ENCODE data around the gene HOXC9. TPM values are rescaled to one million over a fixed set of nuclear protein-coding genes. Genes with fewer than 3 reads are reported as not detected.

HOXC9 gene
- 0.22 TPM in 1 of 2 replicates, not detected in the other for total RNA-seq

DNA sequence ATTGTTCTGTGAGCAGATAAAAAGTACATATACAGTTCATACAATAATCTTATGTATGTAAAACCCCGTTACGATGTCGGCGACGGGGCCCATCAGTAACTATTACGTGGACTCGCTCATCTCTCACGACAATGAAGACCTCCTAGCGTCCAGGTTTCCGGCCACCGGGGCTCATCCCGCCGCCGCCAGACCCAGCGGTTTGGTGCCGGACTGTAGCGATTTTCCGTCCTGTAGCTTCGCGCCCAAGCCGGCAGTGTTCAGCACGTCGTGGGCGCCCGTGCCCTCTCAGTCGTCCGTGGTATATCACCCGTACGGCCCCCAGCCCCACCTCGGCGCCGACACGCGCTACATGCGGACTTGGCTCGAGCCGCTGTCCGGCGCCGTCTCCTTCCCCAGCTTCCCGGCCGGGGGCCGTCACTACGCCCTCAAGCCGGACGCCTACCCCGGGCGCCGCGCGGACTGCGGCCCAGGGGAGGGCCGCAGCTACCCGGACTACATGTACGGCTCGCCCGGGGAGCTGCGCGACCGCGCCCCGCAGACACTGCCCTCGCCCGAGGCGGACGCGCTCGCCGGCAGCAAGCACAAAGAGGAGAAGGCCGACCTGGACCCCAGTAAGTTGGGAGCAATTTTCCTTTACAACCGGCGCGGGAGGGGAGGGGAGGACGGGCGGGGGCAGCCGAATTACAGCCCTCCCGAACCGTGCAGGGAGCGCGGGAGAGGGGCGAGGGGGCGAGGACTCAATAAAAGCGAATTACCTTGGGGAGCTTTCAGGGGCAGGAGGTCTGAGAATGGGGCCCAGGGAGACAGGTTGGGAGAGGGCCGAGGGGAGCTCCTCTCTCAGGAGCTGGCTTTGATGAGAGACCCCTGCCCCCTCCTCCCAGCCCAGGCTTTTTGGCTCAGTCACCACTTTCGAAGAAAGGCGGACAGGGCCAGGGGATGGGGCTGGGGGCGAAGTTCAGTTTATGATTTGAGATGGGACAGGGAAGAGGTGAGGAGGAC is at the start of gene HOXC9:
Gene HOXC9, plus strand, starts transcription at position 46 of the 999 bp plus-strand sequence. Its CDS starts 28 bp downstream, at position 74.

DNA sequence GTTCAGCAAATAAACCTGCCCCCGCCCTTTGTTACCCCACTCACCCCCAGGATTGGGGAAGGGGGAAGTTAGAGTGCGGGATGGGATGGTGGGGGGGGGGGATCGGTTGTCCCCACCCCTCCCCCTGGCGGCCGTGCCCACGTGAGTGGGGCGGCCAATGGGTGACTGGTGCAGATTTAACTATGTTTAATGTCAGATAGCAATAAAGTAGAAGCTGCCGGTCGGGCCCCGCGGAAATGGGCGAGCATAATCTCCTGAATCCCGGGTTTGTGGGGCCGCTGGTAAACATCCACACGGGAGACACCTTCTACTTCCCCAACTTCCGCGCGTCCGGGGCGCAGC is 45.3 kb upstream of the HOXC9 start, which contains the start of gene HOXC12:
Gene HOXC12, plus strand, starts transcription at position 210 of the 342 bp plus-strand sequence. Its CDS starts 27 bp downstream, at position 237.

DNA sequence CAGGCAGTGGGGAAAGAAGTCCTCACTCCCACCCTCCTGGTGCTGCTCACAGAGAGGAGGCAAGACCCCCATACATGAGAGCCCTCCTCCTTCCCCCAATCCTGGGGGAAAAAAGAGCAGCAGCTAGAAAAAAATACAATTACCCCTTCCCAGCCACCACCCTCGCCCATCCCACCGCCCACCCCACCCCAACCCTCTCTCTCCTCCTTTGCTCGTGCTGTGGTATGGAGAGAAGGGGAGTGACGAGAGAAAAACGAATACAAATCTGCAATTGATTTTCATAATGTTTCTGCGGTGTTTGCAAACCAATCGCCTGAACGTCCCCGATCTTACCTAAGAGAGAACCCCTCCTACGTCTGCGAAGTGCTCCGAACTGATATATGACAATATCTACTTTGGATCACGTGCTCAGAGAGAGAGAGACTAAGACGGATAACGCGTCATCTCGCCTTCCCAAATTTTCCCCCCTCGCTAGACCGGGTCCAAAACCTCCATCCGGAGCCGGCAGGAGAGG is 27.2 kb upstream of the HOXC9 start, which contains the start of gene HOXC11:
Gene HOXC11, plus strand, starts transcription at position 405 of the 514 bp plus-strand sequence. CDS start 116 bp downstream, outside the sequence.

DNA sequence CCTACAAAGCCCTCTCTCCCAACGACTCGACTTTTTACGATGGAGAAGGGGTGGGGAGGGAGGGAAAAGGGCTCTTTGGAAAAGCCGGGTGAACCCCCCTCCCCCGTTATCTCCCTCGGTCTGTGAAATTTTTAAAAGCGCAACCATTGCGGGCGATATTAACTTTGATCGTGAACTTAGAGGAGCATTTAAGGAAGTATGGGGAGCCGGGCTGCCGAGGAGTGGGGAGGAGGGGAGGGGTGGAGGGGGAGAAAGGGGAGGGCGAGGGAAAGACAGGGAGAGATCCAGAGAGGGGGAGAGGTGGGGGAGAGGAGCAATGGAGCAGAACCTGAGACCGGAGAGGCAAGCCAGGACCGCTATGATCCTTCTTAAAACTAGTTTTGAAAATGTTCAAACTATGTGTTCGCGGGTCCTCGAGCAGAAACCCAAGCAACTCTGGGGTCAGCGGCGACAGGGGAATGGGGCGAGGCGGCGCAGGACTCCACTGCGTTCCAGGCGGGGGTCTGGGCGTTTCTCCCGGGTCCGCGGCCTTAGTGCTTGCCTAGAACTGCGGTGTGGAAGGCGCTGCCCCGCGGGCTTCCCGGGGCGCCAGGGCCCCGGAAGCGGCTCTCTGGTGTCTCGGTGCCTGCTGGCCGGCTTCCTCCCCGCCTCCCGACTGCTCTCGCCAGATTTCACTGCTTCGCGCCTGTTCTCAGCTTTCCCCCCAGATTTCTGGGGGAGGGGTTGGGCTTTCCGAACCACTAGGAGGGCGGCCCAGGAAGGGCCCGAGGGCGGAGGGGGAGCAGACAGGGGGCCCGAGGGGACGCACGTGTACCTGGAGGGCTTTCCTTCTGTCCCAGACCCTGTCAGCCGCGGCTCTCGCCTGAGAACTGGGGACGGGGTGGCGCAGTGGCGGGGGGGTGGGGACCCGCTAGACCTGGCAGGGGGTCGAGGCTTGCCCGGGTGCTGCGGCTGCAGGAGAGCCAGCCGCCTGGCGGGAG is 25.6 kb upstream of the HOXC9 start, which contains the start of gene HOTAIR:
Gene HOTAIR, minus strand, starts transcription at position 871 of the 980 bp plus-strand sequence.

DNA sequence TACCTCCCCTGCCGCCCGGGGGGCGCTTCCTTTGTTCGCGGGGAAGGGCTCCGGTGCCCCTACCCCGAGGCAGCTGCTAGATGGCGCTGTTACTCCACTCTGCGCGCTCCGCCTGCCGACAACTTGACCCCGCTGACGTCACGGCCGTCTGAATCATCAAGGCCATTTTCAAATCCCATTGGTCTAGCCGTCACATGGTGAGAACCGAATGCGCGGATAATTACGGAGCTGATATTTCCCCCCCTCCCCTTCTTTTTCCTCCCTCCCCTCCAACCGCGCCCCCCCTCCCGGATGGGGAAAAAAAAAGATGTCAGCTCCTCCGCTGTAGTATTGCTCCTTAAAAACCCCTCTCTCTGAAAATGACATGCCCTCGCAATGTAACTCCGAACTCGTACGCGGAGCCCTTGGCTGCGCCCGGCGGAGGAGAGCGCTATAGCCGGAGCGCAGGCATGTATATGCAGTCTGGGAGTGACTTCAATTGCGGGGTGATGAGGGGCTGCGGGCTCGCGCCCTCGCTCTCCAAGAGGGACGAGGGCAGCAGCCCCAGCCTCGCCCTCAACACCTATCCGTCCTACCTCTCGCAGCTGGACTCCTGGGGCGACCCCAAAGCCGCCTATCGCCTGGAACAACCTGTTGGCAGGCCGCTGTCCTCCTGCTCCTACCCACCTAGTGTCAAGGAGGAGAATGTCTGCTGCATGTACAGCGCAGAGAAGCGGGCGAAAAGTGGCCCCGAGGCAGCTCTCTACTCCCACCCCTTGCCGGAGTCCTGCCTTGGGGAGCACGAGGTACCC is 14.9 kb upstream of the HOXC9 start, which contains the start of gene HOXC10:
Gene HOXC10, plus strand, starts transcription at position 246 of the 791 bp plus-strand sequence. Its CDS starts 114 bp downstream, at position 360.

DNA sequence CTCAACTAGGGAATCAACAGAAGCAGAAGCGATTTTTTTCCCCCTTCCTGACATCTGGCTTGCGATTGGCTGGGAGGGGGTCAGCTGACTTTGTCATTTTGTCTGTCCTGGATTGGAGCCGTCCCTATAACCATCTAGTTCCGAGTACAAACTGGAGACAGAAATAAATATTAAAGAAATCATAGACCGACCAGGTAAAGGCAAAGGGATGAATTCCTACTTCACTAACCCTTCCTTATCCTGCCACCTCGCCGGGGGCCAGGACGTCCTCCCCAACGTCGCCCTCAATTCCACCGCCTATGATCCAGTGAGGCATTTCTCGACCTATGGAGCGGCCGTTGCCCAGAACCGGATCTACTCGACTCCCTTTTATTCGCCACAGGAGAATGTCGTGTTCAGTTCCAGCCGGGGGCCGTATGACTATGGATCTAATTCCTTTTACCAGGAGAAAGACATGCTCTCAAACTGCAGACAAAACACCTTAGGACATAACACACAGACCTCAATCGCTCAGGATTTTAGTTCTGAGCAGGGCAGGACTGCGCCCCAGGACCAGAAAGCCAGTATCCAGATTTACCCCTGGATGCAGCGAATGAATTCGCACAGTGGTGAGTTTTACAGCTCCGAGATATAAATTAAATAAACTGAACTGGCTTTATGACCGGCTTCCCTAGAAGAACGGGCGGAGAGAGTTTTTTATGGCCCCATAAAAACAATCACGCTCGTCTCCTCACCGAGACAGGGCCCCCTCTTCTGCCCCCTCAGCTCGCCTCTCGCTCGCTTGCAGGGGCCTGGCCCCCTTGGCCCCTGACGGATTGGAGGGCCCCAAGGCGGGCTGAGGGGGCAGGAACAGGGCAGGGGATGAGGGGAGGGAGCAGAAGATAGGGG is 28.6 kb downstream of the HOXC9 start, which contains the start of gene HOXC6:
Gene HOXC6, plus strand, starts transcription at position 127 of the 888 bp plus-strand sequence. Its CDS starts 82 bp downstream, at position 209.

DNA sequence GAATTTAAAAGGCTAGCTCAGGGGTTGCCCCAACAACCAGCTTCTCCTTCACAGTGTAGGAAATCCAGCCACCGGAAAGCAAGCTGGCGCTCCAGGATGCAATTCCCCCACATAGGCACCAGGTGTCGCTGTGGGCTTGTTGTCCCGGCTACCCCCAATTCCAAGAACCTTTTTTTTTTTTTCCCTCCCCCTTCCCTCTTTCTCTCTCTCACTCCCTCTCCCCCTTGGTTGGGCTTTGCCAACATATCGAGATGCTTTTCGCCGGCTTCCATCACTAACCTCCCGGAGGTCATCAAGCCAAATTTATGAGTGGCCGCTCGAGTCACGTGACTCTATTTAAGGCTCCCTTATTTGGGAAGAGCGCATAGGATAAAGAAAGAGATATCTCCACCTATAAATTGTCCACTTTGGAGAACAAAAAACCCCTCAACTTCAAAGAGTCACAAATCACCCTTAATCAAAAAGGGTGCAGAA is 32.7 kb downstream of the HOXC9 start, which contains the start of gene HOXC5:
Gene HOXC5, plus strand, starts transcription at position 424 of the 474 bp plus-strand sequence. CDS start 73 bp downstream, outside the sequence.

Small RNA genes within 50 kb of the gene (small RNA-seq; reads per million reads assigned to genes)
- gene AC012531.3, result not detected
- not detected for gene AC012531.4
- gene HOXC5, result not detected
- gene MIR196A2, result not detected
- not detected for gene MIR615
- gene RF01905, result not detected
- gene RF01906, result not detected

Other genes starting within 250 kb of the HOXC9 start
- gene CISTR, start 248.2 kb upstream of the HOXC9 start, total RNA-seq, result not detected in 2 replicates
- not detected in 2 replicates for gene HOXC13, start 61.3 kb upstream of the HOXC9 start, total RNA-seq
- gene HOXC12, start 45.3 kb upstream of the HOXC9 start, total RNA-seq, result not detected in 2 replicates
- gene HOXC11, start 27.0 kb upstream of the HOXC9 start, total RNA-seq, result not detected in 2 replicates
- not detected in 2 replicates for gene HOTAIR, start 25.2 kb upstream of the HOXC9 start, total RNA-seq
- not detected in 2 replicates for gene HOXC10, start 15.0 kb upstream of the HOXC9 start, total RNA-seq
- not detected in 2 replicates for gene HOXC8, start 8.8 kb downstream of the HOXC9 start, total RNA-seq
- gene HOXC6, start 28.3 kb downstream of the HOXC9 start, total RNA-seq, result not detected in 2 replicates
- gene HOXC5, start 32.9 kb downstream of the HOXC9 start, total RNA-seq, result not detected in 2 replicates
- gene HOXC4, start 53.7 kb downstream of the HOXC9 start, total RNA-seq, result not detected in 2 replicates
- 15.6 and 18.6 TPM in 2 replicates for gene SMUG1, start 188.8 kb downstream of the HOXC9 start, total RNA-seq